Measurements from ENCODE around the gene CASD1. TPM values are rescaled to one million over a fixed set of nuclear protein-coding genes. Genes with fewer than 3 reads are reported as not detected.

The CASD1 gene
- total and polyA plus RNA-seq, 2 experiments from 2014 or later: 15.5 to 38.1 TPM

DNA sequence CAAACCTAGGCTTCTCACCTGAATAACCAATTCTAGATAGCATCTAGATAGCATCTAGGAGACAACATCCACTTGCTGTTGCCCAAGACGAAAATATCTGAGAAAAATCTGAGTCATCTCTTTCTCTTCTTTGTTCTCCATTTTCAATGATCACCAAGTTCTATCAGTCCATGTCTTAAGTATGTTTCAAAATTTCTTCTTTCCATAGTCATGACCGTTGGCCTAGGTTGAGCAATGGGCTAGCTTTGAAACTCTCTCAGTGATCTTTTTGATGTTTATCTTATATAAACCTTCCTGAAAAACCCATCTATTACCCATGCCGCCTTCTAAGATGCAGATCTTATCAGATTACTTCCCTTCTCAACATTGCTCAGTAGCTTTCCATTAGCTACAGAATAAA lies 23.4 kb upstream of the CASD1 start:
- TF ChIP-seq, protein P1, sequence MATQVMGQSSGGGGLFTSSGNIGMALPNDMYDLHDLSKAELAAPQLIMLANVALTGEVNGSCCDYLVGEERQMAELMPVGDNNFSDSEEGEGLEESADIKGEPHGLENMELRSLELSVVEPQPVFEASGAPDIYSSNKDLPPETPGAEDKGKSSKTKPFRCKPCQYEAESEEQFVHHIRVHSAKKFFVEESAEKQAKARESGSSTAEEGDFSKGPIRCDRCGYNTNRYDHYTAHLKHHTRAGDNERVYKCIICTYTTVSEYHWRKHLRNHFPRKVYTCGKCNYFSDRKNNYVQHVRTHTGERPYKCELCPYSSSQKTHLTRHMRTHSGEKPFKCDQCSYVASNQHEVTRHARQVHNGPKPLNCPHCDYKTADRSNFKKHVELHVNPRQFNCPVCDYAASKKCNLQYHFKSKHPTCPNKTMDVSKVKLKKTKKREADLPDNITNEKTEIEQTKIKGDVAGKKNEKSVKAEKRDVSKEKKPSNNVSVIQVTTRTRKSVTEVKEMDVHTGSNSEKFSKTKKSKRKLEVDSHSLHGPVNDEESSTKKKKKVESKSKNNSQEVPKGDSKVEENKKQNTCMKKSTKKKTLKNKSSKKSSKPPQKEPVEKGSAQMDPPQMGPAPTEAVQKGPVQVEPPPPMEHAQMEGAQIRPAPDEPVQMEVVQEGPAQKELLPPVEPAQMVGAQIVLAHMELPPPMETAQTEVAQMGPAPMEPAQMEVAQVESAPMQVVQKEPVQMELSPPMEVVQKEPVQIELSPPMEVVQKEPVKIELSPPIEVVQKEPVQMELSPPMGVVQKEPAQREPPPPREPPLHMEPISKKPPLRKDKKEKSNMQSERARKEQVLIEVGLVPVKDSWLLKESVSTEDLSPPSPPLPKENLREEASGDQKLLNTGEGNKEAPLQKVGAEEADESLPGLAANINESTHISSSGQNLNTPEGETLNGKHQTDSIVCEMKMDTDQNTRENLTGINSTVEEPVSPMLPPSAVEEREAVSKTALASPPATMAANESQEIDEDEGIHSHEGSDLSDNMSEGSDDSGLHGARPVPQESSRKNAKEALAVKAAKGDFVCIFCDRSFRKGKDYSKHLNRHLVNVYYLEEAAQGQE (IDR thresholded peaks at IDR 0.05; ENCODE audit: unreplicated experiment): no peak
- TF ChIP-seq STAT1 (IDR thresholded peaks at IDR 0.05; ENCODE audit: unreplicated experiment): no peak
- TF ChIP-seq, protein P2, sequence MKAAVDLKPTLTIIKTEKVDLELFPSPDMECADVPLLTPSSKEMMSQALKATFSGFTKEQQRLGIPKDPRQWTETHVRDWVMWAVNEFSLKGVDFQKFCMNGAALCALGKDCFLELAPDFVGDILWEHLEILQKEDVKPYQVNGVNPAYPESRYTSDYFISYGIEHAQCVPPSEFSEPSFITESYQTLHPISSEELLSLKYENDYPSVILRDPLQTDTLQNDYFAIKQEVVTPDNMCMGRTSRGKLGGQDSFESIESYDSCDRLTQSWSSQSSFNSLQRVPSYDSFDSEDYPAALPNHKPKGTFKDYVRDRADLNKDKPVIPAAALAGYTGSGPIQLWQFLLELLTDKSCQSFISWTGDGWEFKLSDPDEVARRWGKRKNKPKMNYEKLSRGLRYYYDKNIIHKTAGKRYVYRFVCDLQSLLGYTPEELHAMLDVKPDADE (IDR thresholded peaks at IDR 0.05): no peak
- no peak for TF ChIP-seq EZH2phosphoT487 (IDR thresholded peaks at IDR 0.05; ENCODE audit: unreplicated experiment)
- TF ChIP-seq NANOG (IDR thresholded peaks at IDR 0.05; ENCODE audit: borderline replicate concordance): no peak
- TF ChIP-seq EZH2 (IDR thresholded peaks at IDR 0.05; ENCODE audit: low read depth, unreplicated experiment): no peak
- no peak for TF ChIP-seq ZNF114 (CRISPR knock-in tag; IDR thresholded peaks at IDR 0.05)
- no peak for TF ChIP-seq ZNF331 (CRISPR knock-in tag; IDR thresholded peaks at IDR 0.05; ENCODE audit: low read depth)
- TF ChIP-seq, protein P3, sequence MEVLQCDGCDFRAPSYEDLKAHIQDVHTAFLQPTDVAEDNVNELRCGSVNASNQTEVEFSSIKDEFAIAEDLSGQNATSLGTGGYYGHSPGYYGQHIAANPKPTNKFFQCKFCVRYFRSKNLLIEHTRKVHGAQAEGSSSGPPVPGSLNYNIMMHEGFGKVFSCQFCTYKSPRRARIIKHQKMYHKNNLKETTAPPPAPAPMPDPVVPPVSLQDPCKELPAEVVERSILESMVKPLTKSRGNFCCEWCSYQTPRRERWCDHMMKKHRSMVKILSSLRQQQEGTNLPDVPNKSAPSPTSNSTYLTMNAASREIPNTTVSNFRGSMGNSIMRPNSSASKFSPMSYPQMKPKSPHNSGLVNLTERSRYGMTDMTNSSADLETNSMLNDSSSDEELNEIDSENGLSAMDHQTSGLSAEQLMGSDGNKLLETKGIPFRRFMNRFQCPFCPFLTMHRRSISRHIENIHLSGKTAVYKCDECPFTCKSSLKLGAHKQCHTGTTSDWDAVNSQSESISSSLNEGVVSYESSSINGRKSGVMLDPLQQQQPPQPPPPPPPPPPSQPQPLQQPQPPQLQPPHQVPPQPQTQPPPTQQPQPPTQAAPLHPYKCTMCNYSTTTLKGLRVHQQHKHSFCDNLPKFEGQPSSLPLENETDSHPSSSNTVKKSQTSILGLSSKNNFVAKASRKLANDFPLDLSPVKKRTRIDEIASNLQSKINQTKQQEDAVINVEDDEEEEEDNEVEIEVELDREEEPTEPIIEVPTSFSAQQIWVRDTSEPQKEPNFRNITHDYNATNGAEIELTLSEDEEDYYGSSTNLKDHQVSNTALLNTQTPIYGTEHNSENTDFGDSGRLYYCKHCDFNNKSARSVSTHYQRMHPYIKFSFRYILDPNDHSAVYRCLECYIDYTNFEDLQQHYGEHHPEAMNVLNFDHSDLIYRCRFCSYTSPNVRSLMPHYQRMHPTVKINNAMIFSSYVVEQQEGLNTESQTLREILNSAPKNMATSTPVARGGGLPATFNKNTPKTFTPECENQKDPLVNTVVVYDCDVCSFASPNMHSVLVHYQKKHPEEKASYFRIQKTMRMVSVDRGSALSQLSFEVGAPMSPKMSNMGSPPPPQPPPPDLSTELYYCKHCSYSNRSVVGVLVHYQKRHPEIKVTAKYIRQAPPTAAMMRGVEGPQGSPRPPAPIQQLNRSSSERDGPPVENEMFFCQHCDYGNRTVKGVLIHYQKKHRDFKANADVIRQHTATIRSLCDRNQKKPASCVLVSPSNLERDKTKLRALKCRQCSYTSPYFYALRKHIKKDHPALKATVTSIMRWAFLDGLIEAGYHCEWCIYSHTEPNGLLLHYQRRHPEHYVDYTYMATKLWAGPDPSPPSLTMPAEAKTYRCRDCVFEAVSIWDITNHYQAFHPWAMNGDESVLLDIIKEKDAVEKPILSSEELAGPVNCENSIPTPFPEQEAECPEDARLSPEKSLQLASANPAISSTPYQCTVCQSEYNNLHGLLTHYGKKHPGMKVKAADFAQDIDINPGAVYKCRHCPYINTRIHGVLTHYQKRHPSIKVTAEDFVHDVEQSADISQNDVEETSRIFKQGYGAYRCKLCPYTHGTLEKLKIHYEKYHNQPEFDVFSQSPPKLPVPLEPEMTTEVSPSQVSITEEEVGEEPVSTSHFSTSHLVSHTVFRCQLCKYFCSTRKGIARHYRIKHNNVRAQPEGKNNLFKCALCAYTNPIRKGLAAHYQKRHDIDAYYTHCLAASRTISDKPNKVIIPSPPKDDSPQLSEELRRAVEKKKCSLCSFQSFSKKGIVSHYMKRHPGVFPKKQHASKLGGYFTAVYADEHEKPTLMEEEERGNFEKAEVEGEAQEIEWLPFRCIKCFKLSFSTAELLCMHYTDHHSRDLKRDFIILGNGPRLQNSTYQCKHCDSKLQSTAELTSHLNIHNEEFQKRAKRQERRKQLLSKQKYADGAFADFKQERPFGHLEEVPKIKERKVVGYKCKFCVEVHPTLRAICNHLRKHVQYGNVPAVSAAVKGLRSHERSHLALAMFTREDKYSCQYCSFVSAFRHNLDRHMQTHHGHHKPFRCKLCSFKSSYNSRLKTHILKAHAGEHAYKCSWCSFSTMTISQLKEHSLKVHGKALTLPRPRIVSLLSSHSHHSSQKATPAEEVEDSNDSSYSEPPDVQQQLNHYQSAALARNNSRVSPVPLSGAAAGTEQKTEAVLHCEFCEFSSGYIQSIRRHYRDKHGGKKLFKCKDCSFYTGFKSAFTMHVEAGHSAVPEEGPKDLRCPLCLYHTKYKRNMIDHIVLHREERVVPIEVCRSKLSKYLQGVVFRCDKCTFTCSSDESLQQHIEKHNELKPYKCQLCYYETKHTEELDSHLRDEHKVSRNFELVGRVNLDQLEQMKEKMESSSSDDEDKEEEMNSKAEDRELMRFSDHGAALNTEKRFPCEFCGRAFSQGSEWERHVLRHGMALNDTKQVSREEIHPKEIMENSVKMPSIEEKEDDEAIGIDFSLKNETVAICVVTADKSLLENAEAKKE (CRISPR knock-in tag; IDR thresholded peaks at IDR 0.05): no peak
- TF ChIP-seq, protein P4, sequence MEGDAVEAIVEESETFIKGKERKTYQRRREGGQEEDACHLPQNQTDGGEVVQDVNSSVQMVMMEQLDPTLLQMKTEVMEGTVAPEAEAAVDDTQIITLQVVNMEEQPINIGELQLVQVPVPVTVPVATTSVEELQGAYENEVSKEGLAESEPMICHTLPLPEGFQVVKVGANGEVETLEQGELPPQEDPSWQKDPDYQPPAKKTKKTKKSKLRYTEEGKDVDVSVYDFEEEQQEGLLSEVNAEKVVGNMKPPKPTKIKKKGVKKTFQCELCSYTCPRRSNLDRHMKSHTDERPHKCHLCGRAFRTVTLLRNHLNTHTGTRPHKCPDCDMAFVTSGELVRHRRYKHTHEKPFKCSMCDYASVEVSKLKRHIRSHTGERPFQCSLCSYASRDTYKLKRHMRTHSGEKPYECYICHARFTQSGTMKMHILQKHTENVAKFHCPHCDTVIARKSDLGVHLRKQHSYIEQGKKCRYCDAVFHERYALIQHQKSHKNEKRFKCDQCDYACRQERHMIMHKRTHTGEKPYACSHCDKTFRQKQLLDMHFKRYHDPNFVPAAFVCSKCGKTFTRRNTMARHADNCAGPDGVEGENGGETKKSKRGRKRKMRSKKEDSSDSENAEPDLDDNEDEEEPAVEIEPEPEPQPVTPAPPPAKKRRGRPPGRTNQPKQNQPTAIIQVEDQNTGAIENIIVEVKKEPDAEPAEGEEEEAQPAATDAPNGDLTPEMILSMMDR (conservative IDR thresholded peaks at IDR 0.05; ENCODE audit: low read depth in 2 of 2): no peak
- TF ChIP-seq POLR2AphosphoS5 (IDR thresholded peaks at IDR 0.05; ENCODE audit: low read depth): no peak
- TF ChIP-seq CREB1 (CRISPR knock-in tag; IDR thresholded peaks at IDR 0.05; ENCODE audit: low read depth): no peak
- TF ChIP-seq JUNB (IDR thresholded peaks at IDR 0.05; ENCODE audit: unreplicated experiment): no peak
- Histone ChIP-seq H3K27me3 (ENCODE audit: insufficient read depth) (no peaks in the 10 kb centered on the region), H3K79me2 (replicated peaks; ENCODE audit: insufficient read depth) (no peaks in the 10 kb centered on the region), H3F3A (replicated peaks; ENCODE audit: low read depth) (no peaks in the 10 kb centered on the region), H3K36me3 (ENCODE audit: insufficient read depth) (no peaks in the 10 kb centered on the region), H2AFZ (no peak overlapping the region), H3K4me3 (no peak overlapping the region), H3K4me1 (ENCODE audit: insufficient read depth) (no peaks in the 10 kb centered on the region), H3K9me2 (ENCODE audit: insufficient read depth) (no peaks in the 10 kb centered on the region), H4K20me1 (replicated peaks; ENCODE audit: insufficient read depth) (no peaks in the 10 kb centered on the region), H3K4me2 (no peak overlapping the region), H3K27ac (ENCODE audit: low read depth) (no peak overlapping the region)
- H3K9me3 Mint-ChIP-seq: no peaks in the 10 kb centered on the region
- no peak for ATAC-seq
- H3K27ac Mint-ChIP-seq: no peak overlapping the region
- H3K27me3 Mint-ChIP-seq (ENCODE audit: insufficient read depth, low read depth, poor library complexity): peaks cover 2% of the 10 kb centered on the region
- no peaks in the 10 kb centered on the region for H3K4me1 Mint-ChIP-seq
- no peaks in the 10 kb centered on the region for H3K36me3 Mint-ChIP-seq (ENCODE audit: low read depth)
- no peak for DNase-seq (ENCODE audit: low spot score)
- H3K4me3 Mint-ChIP-seq: no peak overlapping the region
